NCI-H226 (cell line): ENCODE measurements around the gene PSG6.
"Not testable (repeated sequence)": the region's sequence is repeated elsewhere in the genome, so short reads cannot be mapped to it uniquely, and the experiment has no call there.

ENCODE experiments used
- DNase-seq: peaks from one replicate; pipeline ENCODE4 v3.0.0-alpha.2; 2015

PSG6 gene

DNA sequence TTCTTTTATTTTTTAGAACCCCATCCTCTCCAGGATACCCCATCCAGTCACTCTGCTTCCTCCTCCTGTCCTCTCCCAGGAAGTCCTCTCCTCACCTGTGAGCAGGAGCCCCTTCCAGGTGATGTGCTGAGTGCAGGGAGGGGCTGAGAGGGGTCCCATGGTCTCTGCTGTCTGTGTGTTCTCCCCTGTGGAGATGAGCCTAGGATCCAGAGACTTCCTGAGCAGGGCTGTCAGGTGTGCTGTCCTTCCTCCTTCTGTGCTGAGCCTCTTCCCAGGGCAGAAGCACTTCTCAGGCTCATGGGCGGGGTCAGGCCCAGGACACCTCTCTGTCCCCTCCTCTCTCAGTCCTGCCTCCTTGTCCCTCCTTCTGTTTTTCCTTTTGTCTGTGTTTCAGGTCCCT is at the start of gene PSG6:
Gene PSG6, minus strand, starts transcription at position 261 of the 400 bp plus-strand sequence. Its CDS starts 102 bp downstream, at position 159.
- DNase-seq: not testable (repeated sequence)

DNA sequence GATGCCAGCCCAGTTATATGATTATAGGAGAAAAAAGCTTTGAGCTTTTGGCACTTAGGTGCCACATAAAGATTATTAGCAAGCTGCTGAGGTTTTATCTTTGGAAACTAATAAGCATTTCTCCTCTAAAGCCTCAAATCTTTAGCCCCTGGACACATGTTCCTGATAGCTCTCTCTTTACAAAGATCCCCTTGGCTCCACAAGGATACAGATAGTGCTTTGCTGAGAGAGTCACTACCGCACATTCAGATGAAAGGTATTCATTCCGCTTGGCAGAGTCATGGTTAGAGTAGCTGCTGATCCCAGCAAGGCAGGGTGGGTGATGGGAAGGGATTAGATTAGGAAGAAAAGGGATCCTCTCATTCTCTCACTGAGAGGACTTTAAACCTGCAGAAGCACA is 47.5 kb upstream of the PSG6 start:
- peak; percentile 97 for DNase-seq

DNA sequence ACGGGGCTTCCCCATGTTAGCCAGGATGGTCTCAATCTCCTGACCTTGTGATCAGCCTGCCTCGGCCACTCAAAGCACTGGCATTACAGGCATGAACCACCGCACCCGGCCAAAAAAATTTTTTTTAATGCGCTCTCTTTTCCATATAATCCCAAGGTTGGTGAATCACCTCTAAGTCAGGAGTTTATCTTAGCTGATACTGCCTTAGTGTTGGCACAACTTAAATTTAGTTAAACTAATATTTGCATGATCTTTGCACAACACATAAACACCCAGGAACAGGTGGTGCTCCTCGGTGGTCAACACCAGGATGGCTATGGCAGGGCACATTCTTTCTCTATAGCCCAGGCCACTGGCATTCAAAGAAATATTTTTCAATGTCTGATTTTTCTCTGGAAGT is 43.4 kb upstream of the PSG6 start:
- DNase-seq: peak; percentile 85

DNA sequence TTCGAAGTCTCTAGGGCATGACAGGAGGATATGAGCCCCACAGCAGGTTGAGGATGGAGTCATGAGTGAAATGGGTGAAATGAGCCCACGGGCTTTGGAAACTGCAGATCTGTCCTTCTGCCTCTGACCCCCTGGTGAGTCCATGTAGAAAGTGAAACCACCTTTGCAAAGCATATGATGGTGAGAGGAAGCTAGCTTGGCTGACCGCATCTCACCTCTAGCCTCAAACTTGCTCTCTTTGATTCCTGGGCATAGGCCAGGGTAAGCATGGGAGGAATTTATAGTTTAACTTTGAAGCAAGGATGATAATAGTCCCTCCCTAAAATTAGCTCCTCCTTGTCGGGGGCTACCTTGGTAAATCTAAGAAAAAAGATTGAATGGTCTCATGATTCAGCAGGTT is 34.4 kb upstream of the PSG6 start:
- not testable (repeated sequence) for DNase-seq

DNA sequence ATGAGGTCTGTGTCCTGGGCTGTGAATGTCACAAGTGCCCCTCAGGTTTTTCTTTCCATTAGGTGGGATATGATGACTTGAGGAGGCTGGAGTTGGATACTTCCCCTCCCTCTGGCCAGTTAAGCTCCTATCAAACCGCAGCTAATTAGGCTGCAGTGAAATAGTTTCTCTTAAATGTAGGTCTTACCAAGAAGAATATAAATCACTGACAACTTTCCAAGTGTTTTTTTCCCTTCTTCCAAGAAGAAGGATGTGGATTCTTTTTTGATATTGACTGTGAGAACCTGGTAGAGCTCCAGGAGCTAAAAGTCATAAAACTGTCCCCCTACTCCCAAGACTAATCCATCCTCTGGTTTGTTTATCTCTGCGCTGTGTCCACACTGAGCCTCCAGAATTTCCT is 33.8 kb upstream of the PSG6 start:
- not testable (repeated sequence) for DNase-seq

DNA sequence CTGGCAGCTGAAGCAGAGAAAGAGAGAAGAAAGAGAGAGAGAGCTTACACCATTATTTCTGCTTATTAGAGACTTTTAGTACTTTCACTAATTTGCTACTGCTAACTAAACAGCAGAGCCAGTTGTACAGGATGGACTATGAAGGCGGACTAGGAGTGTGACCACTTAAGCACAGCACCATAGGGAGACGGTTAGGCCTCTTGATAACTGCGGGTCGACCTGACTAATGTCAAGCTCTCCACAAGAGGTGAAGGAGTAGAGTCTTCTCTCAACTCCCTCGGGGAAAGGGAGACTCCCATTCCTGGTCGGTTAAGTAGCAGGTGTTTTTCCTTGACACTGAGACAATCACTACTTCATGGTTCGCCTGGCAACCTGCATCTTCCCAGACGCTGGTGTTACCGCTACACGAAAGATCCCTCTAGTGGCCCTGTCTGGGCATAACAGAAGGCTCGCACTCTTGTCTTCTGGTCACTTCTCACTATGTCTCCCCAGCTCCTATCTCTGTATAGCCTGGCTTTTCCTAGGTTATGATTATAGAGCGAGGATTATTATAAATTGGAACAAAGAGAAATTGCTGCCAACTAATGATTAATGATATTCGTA is 24.6 kb upstream of the PSG6 start:
- DNase-seq: no peak

DNA sequence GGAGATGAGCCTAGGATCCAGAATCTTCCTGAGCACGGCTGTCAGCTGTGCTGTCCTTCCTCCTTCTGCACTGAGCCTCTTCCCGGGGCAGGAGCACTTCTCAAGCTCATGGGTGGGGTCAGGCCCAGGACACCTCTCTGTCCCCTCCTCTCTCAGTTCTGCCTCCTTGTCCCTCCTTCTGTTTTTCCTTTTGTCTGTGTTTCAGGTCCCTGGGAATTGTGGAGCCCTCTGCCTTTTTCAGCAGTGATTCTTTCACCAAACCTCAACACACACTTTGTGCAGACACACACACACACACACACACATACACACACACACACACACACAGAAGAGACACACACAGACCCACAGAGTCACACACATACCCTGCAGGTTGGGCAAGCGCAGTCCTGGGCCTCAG is 19.4 kb upstream of the PSG6 start, which contains the start of gene PSG7:
Gene PSG7, minus strand, starts transcription at position 101 of the 400 bp plus-strand sequence. CDS start 131 bp downstream, outside the sequence.
- not testable (repeated sequence) for DNase-seq

DNA sequence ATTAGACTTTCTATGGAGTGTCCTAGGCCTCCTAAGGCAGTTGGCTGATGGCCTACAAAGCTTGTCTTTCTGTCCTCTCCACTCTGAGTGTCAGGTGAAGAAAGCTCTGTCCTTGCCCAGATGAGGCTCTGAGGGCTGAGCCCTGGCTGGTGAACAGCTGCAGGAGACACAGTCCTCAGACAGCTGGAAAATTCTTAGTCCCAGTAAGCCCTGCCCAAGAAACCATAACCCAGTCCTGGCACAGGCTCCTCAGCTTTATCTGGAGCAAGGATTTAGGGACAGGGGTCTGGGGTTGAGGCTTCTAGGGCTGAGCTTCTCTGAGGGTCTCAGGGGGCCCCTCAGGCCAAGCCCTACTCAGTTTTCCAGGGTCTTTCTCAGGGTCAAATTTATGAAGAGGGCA is 17.0 kb upstream of the PSG6 start:
- not testable (repeated sequence) for DNase-seq

DNA sequence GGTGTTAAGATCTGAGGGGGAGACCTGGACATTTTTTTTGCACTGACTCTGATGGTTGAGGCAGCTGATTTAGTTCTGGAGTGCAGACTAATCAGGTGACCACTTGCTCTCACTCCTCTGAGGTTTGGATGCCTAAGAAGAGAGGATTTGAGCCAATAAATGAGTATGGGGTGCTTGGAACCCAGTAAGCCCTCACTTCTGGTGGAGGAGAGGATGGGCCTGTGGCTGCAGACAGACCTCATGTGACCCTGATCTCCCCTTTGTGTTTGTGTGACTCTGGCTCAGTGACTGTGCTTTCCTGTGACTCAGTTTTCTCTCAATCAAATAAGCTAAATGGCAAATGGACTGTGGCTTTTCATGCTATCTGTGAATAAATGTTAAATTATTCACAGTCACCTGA is 16.5 kb upstream of the PSG6 start:
- DNase-seq: peak; percentile 53

DNA sequence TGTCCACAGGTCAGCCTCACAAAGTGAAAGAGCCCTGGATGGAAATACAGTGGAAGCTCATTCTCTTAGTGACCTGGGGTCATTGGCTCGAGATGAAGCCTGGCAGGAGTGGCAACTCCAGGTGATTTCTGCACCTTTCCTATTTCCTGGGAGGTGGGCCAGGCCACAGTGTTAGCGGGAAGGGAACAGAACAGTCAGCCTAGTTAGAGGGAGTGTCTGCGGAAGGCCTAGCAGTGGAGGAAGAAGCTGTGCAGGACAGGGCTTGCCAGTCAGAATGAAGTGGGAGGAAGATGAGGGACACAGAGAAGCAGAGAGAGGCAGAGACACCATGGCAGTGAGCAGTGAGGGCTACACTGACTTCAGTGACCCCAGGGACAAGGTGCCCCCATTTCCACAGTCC is 15.7 kb upstream of the PSG6 start:
- DNase-seq: not testable (repeated sequence)

DNA sequence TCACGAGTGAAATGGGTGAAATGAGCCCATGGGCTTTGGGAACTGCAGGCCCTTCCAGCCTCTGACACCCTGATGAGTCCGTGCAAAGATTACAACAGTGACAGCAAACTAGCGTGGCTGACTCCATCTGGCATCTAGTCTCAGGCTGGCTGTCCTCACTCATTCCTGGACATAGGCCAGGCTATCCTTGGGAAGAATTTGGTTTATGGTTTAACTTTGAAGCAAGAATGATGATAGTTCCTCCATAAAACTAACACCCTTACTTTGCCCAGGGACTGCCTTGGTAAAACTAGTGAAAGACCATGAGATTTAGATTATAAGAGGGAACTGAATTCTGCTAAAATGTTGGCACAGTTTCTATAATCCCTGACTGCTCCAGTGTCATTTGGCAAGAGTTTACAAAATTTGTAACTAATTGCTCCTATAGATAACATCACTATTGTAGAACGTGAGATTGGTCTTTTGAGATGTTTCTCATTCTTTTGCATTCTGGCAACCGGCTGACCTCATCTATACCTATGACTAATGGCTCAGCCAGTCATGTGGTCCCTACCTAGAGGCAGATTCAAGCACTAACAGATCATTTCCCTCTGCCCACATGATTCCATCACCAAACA is 14.9 kb upstream of the PSG6 start:
- DNase-seq: peak; percentile 83

DNA sequence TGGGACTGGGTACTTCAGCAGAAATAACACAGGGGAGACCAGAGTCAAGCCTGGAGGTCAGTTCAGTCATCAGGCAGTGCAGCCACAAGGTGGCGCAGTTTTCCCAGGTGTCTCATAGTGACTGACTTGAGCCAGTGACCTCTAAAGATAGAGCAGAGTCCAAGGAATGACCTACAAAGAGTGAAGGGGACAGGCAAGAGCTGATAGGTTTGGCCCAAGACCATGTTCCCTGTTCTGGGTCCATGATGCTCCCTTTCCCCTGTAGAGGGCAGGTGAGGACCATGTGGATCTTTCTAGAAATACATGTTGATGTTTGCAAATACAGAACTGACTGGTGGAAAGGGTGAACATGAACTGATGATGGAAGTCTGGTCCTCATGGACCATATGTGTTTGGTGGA is 12.5 kb upstream of the PSG6 start:
- peak; percentile 59 for DNase-seq

DNA sequence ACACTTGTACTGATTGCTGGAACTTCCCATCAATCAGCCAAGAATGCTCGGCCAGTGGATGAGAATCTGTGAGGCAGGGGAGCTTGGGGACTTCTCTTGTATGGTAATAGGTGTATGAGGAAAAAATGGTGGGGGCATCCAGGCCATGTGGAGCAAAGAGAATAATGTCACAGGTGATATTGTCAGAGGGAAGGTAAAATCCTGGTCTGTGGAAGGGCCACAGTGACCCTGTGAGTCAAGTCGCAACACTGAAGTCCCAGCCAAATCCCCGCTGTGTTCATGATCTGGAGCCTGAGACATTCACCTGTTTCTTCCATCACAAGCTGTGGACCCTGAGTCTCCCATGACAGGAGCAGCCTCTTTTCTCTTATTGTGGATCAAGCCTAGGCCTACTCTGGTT is 11.2 kb upstream of the PSG6 start:
- no peak for DNase-seq

DNA sequence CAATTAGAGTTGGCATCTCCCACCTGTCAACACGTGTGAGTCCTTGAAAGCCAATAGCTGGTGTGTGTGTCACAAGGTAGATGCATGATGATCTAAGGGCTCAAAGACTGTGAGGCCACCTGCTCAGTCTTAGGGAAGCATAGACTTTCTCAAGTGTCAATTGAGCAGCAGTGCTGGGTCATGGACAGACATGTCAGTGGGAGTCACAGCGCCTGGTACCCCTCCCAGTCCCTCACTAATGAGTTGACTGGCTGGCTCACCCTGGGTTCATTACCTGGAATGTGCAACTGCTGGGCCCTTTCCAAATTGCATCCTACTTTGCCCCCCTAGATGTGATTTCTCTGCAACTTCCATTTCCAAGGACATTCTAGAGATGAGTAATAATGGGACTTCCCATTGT is 9.1 kb upstream of the PSG6 start:
- no peak for DNase-seq

DNA sequence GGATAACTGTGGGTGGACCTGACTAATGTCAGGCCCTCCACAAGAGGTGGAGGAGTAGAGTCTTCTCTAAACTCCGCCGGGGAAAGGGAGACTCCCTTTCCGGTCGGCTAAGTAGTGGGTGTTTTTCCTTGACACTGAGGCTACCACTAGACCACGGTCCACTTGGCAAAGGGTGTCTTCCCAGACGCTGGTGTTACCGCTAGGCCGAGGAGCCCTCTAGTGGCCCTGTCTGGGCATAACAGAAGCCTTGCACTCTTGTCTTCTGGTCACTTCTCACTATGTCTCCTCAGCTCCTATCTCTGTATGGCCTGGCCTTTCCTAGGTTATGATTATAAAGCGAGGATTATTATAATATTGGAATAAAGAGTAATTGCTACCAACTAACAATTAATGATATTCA is 5.4 kb upstream of the PSG6 start:
- DNase-seq: peak; percentile 62

DNA sequence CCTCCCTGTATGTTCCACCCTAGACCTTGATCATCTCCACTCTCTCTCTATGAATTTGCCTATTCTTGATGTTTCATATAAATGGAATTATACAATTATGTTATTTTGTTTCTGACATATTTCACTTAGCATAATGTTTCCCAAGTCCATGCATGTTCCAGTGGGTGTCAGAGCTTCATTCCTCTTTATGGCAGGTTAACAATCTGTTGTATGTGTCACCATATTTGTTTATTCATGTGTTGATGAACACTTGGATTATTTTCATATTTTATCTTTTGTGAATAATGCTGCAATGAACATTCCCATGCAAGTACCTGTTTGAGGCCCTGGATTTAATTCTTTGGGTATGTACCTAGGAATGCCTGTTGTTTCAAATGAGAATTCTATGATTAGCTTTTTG is 3.3 kb upstream of the PSG6 start:
- not testable (repeated sequence) for DNase-seq

DNA sequence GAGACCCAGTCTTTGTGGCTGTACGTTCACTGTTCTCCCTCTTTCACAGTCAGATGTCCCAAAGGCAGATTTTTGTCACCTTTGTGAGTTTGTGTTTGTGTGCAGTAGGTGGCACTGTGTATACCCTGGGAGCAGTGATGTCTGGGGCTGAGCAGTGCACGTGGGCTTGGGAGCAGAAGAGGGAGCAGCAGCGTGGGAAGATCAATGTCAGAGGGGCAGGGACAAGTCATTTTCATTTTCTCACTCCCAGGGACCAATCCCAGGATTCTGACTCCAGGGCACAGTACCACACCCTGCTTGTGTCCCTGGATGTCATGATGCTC is 2.0 kb upstream of the PSG6 start:
- DNase-seq: no peak

DNA sequence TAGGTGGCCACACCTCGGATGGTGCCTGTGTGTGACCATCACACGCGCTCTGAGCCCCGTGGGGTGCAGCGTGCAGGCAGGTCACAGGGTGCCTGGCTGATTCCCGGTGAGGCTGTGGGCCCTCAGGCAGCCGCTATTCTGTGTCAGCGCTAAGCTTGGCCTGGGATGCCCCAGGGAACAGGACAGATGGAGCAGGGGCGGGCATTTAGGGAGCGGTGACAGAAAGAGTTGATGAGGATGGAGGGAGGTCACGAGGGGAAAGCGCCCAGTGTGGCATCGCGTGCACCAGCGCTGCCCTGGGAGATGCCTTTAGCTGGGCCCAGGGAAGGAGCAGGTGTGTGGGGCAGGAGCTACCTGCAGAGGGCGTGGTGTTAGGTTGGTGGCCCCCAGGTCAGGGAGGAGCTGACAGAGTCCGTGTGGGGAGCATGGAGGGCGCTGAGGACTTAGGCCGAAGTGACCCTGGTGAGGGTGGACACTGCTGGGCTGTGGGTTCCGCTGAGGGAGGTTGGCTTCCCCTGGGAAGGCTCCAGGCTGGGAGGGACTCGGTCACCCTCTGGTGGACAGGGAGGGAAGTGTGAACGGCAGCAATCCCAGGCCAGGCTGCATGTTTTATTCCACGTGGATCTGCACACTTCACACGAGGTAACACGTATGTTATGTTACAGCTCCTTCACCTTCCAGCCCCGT is 1.5 kb upstream of the PSG6 start:
- not testable (repeated sequence) for DNase-seq

DNA sequence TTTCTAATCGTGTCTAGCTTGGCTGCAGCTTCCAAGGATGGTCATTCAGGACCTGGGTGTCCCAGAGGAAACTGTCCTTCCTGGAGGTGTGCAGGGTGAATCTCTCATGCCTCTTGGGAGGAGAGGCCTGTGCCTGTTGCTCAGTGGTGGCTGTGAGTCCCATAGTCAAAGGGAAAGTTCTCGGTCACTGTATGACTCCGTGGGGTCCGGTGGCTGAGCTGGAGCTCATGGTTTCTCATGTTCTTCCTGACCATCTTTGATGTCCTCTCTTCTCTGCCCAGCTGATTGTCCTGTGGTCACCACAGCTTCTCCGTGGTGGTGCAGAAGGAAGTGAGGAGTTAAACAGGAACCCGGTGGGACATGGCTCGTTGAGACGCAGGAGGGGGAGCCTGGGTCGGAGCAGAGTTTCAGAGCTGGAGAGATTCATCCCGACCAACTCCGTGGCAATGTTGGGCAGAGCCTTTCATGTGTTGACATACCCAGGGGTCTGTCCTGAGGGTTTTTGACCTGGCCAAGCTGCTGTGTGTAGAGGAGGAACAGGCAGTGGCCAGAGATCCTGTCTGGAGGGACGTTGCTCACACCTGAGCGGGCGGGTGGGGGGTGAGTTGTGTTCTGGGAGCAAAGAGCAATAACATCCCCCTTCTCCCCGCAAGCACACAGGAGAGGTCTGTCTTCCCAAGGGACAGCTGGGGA is 829 bp upstream of the PSG6 start:
- DNase-seq: not testable (repeated sequence)

DNA sequence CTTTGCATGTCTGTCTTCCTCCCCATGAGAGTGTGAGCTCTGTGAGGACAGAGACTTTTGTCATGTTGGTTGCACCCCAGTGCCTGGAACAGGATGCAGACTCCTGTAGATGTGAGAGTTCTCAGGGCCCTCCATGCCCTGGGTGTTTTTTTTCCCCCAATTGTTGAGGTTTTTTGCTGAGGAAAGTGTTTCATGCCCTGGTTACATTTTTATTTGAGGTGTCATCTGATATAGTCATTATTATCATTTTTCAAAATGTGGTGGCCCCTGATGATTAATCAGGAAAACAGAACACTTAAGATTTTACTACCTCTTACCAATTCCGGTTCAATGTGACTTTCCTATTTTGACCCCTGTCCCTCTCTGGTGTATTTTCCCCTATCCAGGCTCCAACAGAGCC is 763 bp downstream of the PSG6 start:
- not testable (repeated sequence) for DNase-seq

DNA sequence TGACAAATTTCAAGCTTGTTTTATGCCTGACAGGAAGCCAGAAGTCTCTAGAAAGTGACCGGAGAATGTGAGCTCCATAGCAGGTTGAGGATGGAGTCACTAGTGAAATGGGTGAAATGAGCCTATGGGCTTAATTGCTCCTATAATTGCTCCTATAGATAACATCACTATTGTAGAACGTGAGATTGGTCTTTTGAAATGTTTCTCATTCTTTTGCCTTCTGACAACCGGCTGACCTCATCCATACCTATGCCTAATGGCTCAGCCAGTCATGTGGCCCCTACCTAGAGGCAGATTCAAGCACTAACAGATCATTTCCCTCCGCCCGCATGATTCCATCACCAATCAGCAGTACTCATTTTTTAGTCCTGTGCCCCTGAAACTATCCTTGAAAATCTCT is 4.2 kb downstream of the PSG6 start:
- not testable (repeated sequence) for DNase-seq

DNA sequence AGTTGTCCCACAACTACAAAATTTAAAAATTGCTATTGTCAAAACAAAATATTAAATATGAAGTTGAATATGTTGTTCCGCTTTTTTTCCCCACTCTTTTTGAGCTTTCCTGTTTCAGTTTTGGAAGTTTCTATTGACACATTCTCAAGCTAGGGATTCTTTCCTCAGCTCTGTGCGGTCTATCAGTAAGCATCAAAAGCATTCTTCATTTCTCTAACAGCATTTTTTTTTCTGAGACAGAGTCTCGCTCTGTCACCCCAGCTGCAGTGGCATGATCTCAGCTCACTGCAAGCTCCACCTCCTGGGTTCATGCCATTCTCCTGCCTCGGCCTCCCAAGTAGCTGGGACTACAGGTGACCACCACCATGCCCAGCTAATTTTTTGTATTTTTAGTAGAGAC is 4.8 kb downstream of the PSG6 start:
- not testable (repeated sequence) for DNase-seq

DNA sequence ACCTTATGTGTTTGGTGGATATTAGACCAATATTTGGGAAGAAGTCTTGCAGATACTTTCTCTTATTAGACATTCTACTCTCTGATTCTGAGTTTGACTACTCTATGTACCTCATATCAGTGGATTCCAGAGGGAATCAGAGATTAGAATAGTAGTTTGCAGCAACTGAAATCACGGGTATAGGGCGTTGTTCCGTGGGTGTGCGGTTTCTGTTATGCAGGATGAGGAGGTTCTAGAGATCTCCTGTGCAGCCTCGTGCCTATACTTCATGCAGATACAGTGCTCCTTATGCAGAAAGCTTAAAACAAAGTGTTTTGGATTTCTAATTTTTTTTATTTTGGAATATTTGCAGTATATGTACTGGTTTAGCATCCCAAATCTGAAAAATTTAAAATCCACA is 6.0 kb downstream of the PSG6 start:
- not testable (repeated sequence) for DNase-seq

DNA sequence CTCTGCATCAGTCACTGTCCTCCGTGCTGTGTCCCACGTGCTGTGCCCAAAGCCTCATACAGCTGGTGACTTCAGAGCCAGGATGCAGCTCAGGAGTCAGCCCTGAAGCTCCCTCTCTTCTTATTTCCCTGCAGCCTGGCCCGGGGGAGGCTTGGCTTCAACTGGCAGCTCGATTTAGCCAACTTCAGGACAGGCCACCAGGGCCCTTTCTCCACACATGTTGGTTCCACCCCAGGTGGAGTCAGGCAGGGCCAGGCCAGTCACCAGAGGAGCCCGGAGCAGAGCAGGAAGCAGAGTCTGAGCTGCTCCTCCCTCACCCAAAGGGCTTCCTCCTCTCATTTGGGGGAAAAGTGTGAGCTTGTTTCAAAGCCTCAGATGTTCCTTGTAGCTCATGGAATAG is 11.5 kb downstream of the PSG6 start:
- not testable (repeated sequence) for DNase-seq
